SK-N-SH treated with all-trans-retinoic acid at 6 μM for 48 hours (cell line): Measurements from ENCODE around the gene OXA1L.

Source experiments
- ARNTL ChIP-seq: fragments of 450-650 bp; formaldehyde crosslinking; IDR thresholded peaks from 2 replicates; pipeline ENCODE4 v1.5.0; 2020; ENCODE audit warnings: low read depth, mild to moderate bottlenecking, moderate library complexity, borderline replicate concordance
- CREB5 ChIP-seq: fragments of 250-450 bp; sonication (Bioruptor Pico); IDR thresholded peaks from 2 replicates; pipeline ENCODE4 v1.5.1; 2020; ENCODE audit warnings: low read depth, mild to moderate bottlenecking, moderate library complexity
- CSDC2 ChIP-seq: fragments of 250-450 bp; sonication (Bioruptor Pico); IDR thresholded peaks from 2 replicates; pipeline ENCODE4 v1.5.0; 2020; ENCODE audit warnings: mild to moderate bottlenecking, moderate library complexity
- ISL1 ChIP-seq: fragments of 250-450 bp; sonication (Bioruptor Pico); IDR thresholded peaks from 2 replicates; pipeline ENCODE4 v2.1.2; 2022; ENCODE audit warnings: mild to moderate bottlenecking, moderate library complexity
- SNAI2 ChIP-seq: fragments of 250-450 bp; sonication (Bioruptor Pico); IDR thresholded peaks from 2 replicates; pipeline ENCODE4 v1.5.0; 2020; ENCODE audit warnings: mild to moderate bottlenecking, moderate library complexity
- TCF4 ChIP-seq: fragments of 250-450 bp; sonication (Bioruptor Pico); IDR thresholded peaks from 2 replicates; pipeline ENCODE4 v1.8.0; 2021; ENCODE audit warnings: mild to moderate bottlenecking, moderate library complexity, borderline replicate concordance
- ZFP3 ChIP-seq: fragments of 250-450 bp; sonication (Bioruptor Pico); IDR thresholded peaks from 2 replicates; pipeline ENCODE4 v1.5.0; 2020; ENCODE audit warnings: mild to moderate bottlenecking, moderate library complexity
- ZFP30 ChIP-seq: fragments of 450-650 bp; formaldehyde crosslinking; IDR thresholded peaks from 2 replicates; pipeline ENCODE4 v1.5.0; 2022; ENCODE audit warnings: mild to moderate bottlenecking, moderate library complexity
- ZNF565 ChIP-seq: fragments of 450-650 bp; formaldehyde crosslinking; conservative IDR thresholded peaks from 2 replicates; pipeline ENCODE4 v1.5.0; 2020; ENCODE audit warnings: low read depth, mild to moderate bottlenecking, moderate library complexity
- ZNF8 ChIP-seq: fragments of 450-650 bp; formaldehyde crosslinking; IDR thresholded peaks from 2 replicates; pipeline ENCODE4 v1.5.0; 2020; ENCODE audit warnings: mild to moderate bottlenecking, moderate library complexity
- TF ChIP-seq, protein P1 (sequence below): fragments of 250-450 bp; sonication (Bioruptor Pico); IDR thresholded peaks from 2 replicates; pipeline ENCODE4 v1.8.0; 2020; ENCODE audit warnings: mild to moderate bottlenecking, moderate library complexity, borderline replicate concordance

GRCh38 chr14:22747769-22748168 is 18.7 kb upstream of the OXA1L start:
- TF ChIP-seq, protein P1, sequence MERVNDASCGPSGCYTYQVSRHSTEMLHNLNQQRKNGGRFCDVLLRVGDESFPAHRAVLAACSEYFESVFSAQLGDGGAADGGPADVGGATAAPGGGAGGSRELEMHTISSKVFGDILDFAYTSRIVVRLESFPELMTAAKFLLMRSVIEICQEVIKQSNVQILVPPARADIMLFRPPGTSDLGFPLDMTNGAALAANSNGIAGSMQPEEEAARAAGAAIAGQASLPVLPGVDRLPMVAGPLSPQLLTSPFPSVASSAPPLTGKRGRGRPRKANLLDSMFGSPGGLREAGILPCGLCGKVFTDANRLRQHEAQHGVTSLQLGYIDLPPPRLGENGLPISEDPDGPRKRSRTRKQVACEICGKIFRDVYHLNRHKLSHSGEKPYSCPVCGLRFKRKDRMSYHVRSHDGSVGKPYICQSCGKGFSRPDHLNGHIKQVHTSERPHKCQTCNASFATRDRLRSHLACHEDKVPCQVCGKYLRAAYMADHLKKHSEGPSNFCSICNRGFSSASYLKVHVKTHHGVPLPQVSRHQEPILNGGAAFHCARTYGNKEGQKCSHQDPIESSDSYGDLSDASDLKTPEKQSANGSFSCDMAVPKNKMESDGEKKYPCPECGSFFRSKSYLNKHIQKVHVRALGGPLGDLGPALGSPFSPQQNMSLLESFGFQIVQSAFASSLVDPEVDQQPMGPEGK = no peak
- TF ChIP-seq ZNF8 (CRISPR knock-in tag) (no peak), CREB5 (CRISPR knock-in tag) (no peak), ARNTL (CRISPR knock-in tag) (no peak), CSDC2 (CRISPR knock-in tag) (no peak), ISL1 (CRISPR knock-in tag) (no peak), ZFP30 (CRISPR knock-in tag) (no peak), SNAI2 (CRISPR knock-in tag) (no peak), ZFP3 (CRISPR knock-in tag) (no peak), TCF4 (CRISPR knock-in tag) (no peak), ZNF565 (CRISPR knock-in tag) (no peak)
